GM12878 (cell line): ENCODE measurements around the gene BRAT1. TPM values are rescaled to one million over a fixed set of nuclear protein-coding genes. Genes with fewer than 3 reads are reported as not detected.
A peak's percentile ranks its signal among the peaks of the same experiment; 100 is the strongest.

ENCODE experiments used
- ATAC-seq: fragments of 200-7000 bp; cut with Tn5 transposase; 3 replicates; pipeline ENCODE4 v1.9.1; 2020; ENCODE audit warnings: mild to moderate bottlenecking, moderate library complexity
- BruUV-seq: library from RNA; stranded (reverse); fragments of 400-500 nt; replicated peaks from 2 replicates; lab custom pipeline; 2021; lab: Mats Ljungman, UMichigan
- CTCF ChIA-PET: fragments of 300-600 bp; sonication (Branson Sonifier 250); formaldehyde crosslinking; extraction: SDS; loops from one replicate; lab custom pipeline; 2021; ENCODE audit warnings: inconsistent platforms; lab: Yijun Ruan, JAX
- POLR2A ChIA-PET: fragments of 350-600 bp; formaldehyde crosslinking; extraction: SDS; loops from one replicate; lab custom pipeline; 2021; ENCODE audit warnings: inconsistent platforms; lab: Charles Lee
- RAD21 ChIA-PET: fragments of 300-600 bp; sonication (Branson Sonifier 250); formaldehyde crosslinking; loops from one replicate; lab custom pipeline; 2023; ENCODE audit warnings: antibody characterized with exemption; ENCODE audit not compliant: unreplicated experiment; lab: Charles Lee
- SMC1A ChIA-PET: fragments of 300-600 bp; sonication (Branson Sonifier 250); formaldehyde crosslinking; loops from one replicate; lab custom pipeline; 2023; ENCODE audit not compliant: unreplicated experiment, uncharacterized antibody; lab: Charles Lee
- DNase-seq: peaks from one replicate; pipeline ENCODE4 v3.0.0-alpha.2; 2011; ENCODE audit warnings: low read depth, low spot score
- FAIRE-seq: peaks from 3 replicates; lab custom pipeline; 2011; peaks lifted over from hg19 to GRCh38; lab: Jason Lieb, UNC
- H2AFZ ChIP-seq: 2 replicates; pipeline ENCODE4 v1.6.0; 2011; ENCODE audit warnings: low read depth, low read length, control low read depth; ENCODE audit not compliant: control insufficient read depth
- H3K27ac ChIP-seq: 2 replicates; pipeline ENCODE4 v1.5.1; 2011; ENCODE audit warnings: control low read depth; ENCODE audit not compliant: control insufficient read depth, insufficient read depth
- H3K27me3 ChIP-seq, 2 experiments: replicated peaks in 1 of 2; 2 replicates each; pipeline versions ENCODE4 v1.6.0 to v1.6.1; 2011; ENCODE audit warnings: low read length in 1 of 2; ENCODE audit not compliant: control insufficient read depth in 2 of 2, insufficient read depth in 2 of 2
- H3K36me3 ChIP-seq, 2 experiments: 2 replicates each; pipeline ENCODE4 v1.5.1; 2011; ENCODE audit warnings: low read length in 1 of 2; ENCODE audit not compliant: control insufficient read depth in 2 of 2, insufficient read depth in 2 of 2
- H3K4me1 ChIP-seq: 2 replicates; pipeline ENCODE4 v1.6.1; 2011; ENCODE audit warnings: mild to moderate bottlenecking, low read length, moderate library complexity, mixed read lengths; ENCODE audit not compliant: control insufficient read depth, insufficient read depth
- H3K4me2 ChIP-seq: 2 replicates; pipeline ENCODE4 v1.6.0; 2011; ENCODE audit warnings: control low read depth; ENCODE audit not compliant: control insufficient read depth, insufficient read depth
- H3K4me3 ChIP-seq: fragments of 200-600 bp; sonication (generic); 2 replicates; pipeline ENCODE4 v1.5.1; 2016
- H3K79me2 ChIP-seq: 2 replicates; pipeline ENCODE4 v1.6.0; 2011; ENCODE audit warnings: low read length; ENCODE audit not compliant: control insufficient read depth, insufficient read depth
- H3K9ac ChIP-seq: 2 replicates; pipeline ENCODE4 v1.8.0; 2011; ENCODE audit warnings: low read length, control low read depth, mixed read lengths; ENCODE audit not compliant: control insufficient read depth, insufficient read depth
- H3K9me3 ChIP-seq: replicated peaks from 3 replicates; pipeline ENCODE4 v1.5.1; 2011; ENCODE audit warnings: mild to moderate bottlenecking, low read length; ENCODE audit not compliant: control insufficient read depth, insufficient read depth
- H4K20me1 ChIP-seq: 2 replicates; pipeline ENCODE4 v1.6.0; 2011; ENCODE audit not compliant: control insufficient read depth, insufficient read depth
- BCL3 ChIP-seq: IDR thresholded peaks from 2 replicates; pipeline ENCODE4 v1.6.1; 2011; ENCODE audit warnings: borderline replicate concordance, low read depth, mild to moderate bottlenecking, moderate library complexity, low read length; ENCODE audit not compliant: insufficient read depth, poor library complexity, severe bottlenecking
- BMI1 ChIP-seq: fragments of 450-650 bp; IDR thresholded peaks from 2 replicates; pipeline ENCODE4 v1.6.1; 2016; ENCODE audit warnings: mild to moderate bottlenecking, moderate library complexity, borderline replicate concordance
- CHD2 ChIP-seq: IDR thresholded peaks from 2 replicates; pipeline ENCODE4 v1.6.1; 2011; ENCODE audit warnings: low read depth, low read length, improper control_type of control experiment, borderline replicate concordance
- GATAD2B ChIP-seq: fragments of 450-650 bp; conservative IDR thresholded peaks from 2 replicates; pipeline ENCODE4 v1.6.1; 2017; ENCODE audit warnings: low read depth, mild to moderate bottlenecking, moderate library complexity
- HCFC1 ChIP-seq: fragments of 150-350 bp; IDR thresholded peaks from 2 replicates; pipeline ENCODE4 v1.6.1; 2014; ENCODE audit warnings: low read length
- IKZF1 ChIP-seq: fragments of 450-650 bp; conservative IDR thresholded peaks from 2 replicates; pipeline ENCODE4 v1.6.1; 2017; ENCODE audit warnings: antibody characterized with exemption, mild to moderate bottlenecking
- JUNB ChIP-seq: IDR thresholded peaks from 2 replicates; pipeline ENCODE4 v1.6.1; 2016; ENCODE audit warnings: antibody characterized with exemption, mild to moderate bottlenecking
- KAT2A ChIP-seq: conservative IDR thresholded peaks from 2 replicates; pipeline ENCODE4 v1.6.1; 2011; ENCODE audit warnings: low read depth, low read length; ENCODE audit not compliant: control insufficient read depth
- MYB ChIP-seq: fragments of 150-350 bp; IDR thresholded peaks from 2 replicates; pipeline ENCODE4 v1.6.1; 2014; ENCODE audit warnings: mild to moderate bottlenecking, low read depth, low read length, borderline replicate concordance
- NR2C2 ChIP-seq: IDR thresholded peaks from 2 replicates; pipeline ENCODE4 v1.6.1; 2011; ENCODE audit warnings: borderline replicate concordance, low read depth; ENCODE audit not compliant: control insufficient read depth, insufficient read length
- NRF1 ChIP-seq: conservative IDR thresholded peaks from 2 replicates; pipeline ENCODE4 v1.6.1; 2011; ENCODE audit warnings: mild to moderate bottlenecking, low read depth, low read length, improper control_type of control experiment
- POLR2A ChIP-seq: IDR thresholded peaks from 2 replicates; pipeline ENCODE4 v1.6.1; 2011; ENCODE audit warnings: low read depth, mild to moderate bottlenecking, low read length
- POLR2AphosphoS2 ChIP-seq: IDR thresholded peaks from 2 replicates; pipeline ENCODE4 v1.6.1; 2011; ENCODE audit warnings: low read depth, mild to moderate bottlenecking, low read length, improper control_type of control experiment, moderate library complexity
- SIX5 ChIP-seq: IDR thresholded peaks from 2 replicates; pipeline ENCODE4 v1.6.1; 2011; ENCODE audit warnings: mild to moderate bottlenecking, low read depth, low read length, moderate library complexity; ENCODE audit not compliant: severe bottlenecking
- ZZZ3 ChIP-seq: IDR thresholded peaks from 2 replicates; pipeline ENCODE4 v1.6.1; 2011; ENCODE audit warnings: low read depth; ENCODE audit not compliant: control insufficient read depth, insufficient read length
- WGBS: methylation state at CpG from one replicate; pipeline ENCODE4 v1.1.6; 2016; ENCODE audit warnings: low lambda C conversion rate; ENCODE audit not compliant: insufficient replicate concordance, insufficient coverage; ENCODE audit errors: missing lambda C conversion rate; 5-methylcytosine and 5-hydroxymethylcytosine counted together
- in situ Hi-C: fragments of 300-500 bp; cut with MboI; formaldehyde crosslinking; loops from 9 replicates; pipeline ENCODE4 v1.14.3; 2018; ENCODE audit warnings: mixed read lengths
- intact Hi-C: fragments of 100-400 bp; cut with micrococcal nuclease; formaldehyde crosslinking; loops from one replicate; pipeline ENCODE4 v1.14.2; 2022; ENCODE audit not compliant: unreplicated experiment
- polyA plus RNA-seq, 11 experiments: library from polyadenylated mRNA; depleted of rRNA in 4 of 11; unstranded in 6 of 11; stranded (reverse) in 5 of 11; fragments of >200 nt; fragmentation: Nextera tagmentation in 4 of 11; fragmentation: Illumina TruSeq in 1 of 11; extraction: Ambion mirVana in 4 of 11; extraction: Trizol in 1 of 11; gene quantifications; 1 replicate in 1 of 11; 2 replicates in 10 of 11; pipeline versions ENCODE4 v1.2.1 to v1.2.3, GENCODE V29; 2011 to 2016; ENCODE audit warnings: inconsistent platforms in 2 of 11, missing spikeins in 2 of 11, low read depth in 1 of 11
- total RNA-seq, 4 experiments: library from RNA; depleted of rRNA in 3 of 4; stranded (reverse); fragments of >200 nt in 3 of 4; fragmentation: Illumina TruSeq in 1 of 4; extraction: Trizol in 1 of 4; gene quantifications; 2 replicates each; pipeline versions ENCODE4 v1.2.1 to v1.2.3, GENCODE V29; 2013 to 2021
- TF ChIP-seq, protein P1 (sequence below): fragments of 450-650 bp; IDR thresholded peaks from 2 replicates; pipeline ENCODE4 v1.6.1; 2017; ENCODE audit warnings: mild to moderate bottlenecking, low read depth, inconsistent platforms; ENCODE audit not compliant: poor library complexity, severe bottlenecking

Gene BRAT1
- total and polyA plus RNA-seq, 10 of the 15 experiments (the other 5 are each of a cell fraction or from before 2014, with no cell fraction given) = 0.13 to 53.3 (median 16.0) TPM

GRCh38 chr7:2529161-2530070, 25.9 kb downstream of the BRAT1 start:
- Histone ChIP-seq H3K27ac (peak overlapping the region; percentile 61), H3K4me1 (peaks cover 29% of the 10 kb centered on the region), H3K9me3 (no peaks in the 10 kb centered on the region), H3K4me2 (peak overlapping the region; percentile 82), H2AFZ (peak overlapping the region; percentile 73), H3K9ac (peak overlapping the region; percentile 35), H3K27me3 (no peaks in the 10 kb centered on the region), H3K79me2 (no peaks in the 10 kb centered on the region), H3K36me3 (no peaks in the 10 kb centered on the region), H4K20me1 (no peaks in the 10 kb centered on the region), H3K4me3 (no peak overlapping the region)
- intact Hi-C loops = no loop called here
- no TSS peak for BruUV-seq
- ChIA-PET POLR2A (interaction anchor here (0.5 to 2.3 kb wide), 8 partner anchors 8 to 101 kb away, joined by 3 to 10 read pairs (median 4); no protein-coding TSS in a partner anchor), CTCF (interaction anchor here (1.0 kb wide), 1 partner anchor 61 kb away, joined by 3 read pairs; no protein-coding TSS in a partner anchor), RAD21 (interaction anchor here (0.9 to 2.2 kb wide), 3 partner anchors 9 to 181 kb away, joined by 4 to 6 read pairs (median 5); no protein-coding TSS in a partner anchor), SMC1A (interaction anchor here (0.7 to 2.8 kb wide), 3 partner anchors 22 to 37 kb away, joined by 4 to 8 read pairs (median 7); no protein-coding TSS in a partner anchor)
- in situ Hi-C loops = no loop called here
- 22% methylated on average over 30 of the region's 30 CpGs for WGBS
- DNase-seq (no peak), ATAC-seq (peak; percentile 72), FAIRE-seq (no peak)
- no peak for TF ChIP-seq POLR2AphosphoS2
- no peak for TF ChIP-seq JUNB
- no peak for TF ChIP-seq NRF1
- TF ChIP-seq IKZF1 = peak; percentile 74
- TF ChIP-seq BMI1 = no peak
- TF ChIP-seq KAT2A = no peak
- no peak for TF ChIP-seq SIX5
- TF ChIP-seq MYB = no peak
- TF ChIP-seq NR2C2 = no peak
- TF ChIP-seq BCL3 = no peak
- TF ChIP-seq ZZZ3 = no peak
- TF ChIP-seq, protein P1, sequence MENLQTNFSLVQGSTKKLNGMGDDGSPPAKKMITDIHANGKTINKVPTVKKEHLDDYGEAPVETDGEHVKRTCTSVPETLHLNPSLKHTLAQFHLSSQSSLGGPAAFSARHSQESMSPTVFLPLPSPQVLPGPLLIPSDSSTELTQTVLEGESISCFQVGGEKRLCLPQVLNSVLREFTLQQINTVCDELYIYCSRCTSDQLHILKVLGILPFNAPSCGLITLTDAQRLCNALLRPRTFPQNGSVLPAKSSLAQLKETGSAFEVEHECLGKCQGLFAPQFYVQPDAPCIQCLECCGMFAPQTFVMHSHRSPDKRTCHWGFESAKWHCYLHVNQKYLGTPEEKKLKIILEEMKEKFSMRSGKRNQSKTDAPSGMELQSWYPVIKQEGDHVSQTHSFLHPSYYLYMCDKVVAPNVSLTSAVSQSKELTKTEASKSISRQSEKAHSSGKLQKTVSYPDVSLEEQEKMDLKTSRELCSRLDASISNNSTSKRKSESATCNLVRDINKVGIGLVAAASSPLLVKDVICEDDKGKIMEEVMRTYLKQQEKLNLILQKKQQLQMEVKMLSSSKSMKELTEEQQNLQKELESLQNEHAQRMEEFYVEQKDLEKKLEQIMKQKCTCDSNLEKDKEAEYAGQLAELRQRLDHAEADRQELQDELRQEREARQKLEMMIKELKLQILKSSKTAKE = no peak
- TF ChIP-seq CHD2 = peak; percentile 70; the same call in 1 of the 2 replicates
- peak; percentile 9; the same call in 1 of the 2 replicates for TF ChIP-seq POLR2A
- no peak for TF ChIP-seq HCFC1
- TF ChIP-seq GATAD2B = peak; percentile 78
